Nephron progenitor cell (in vitro differentiated cells): Measurements from ENCODE around the gene PRDM16.

Experiments used
- DNase-seq: peaks from one replicate; pipeline ENCODE4 v3.0.0; 2021
- H3K27ac Mint-ChIP-seq: 2 replicates; pipeline ENCODE4 v1.8.0; 2021; ENCODE audit warnings: mild to moderate bottlenecking, moderate library complexity, mixed read lengths
- H3K27me3 Mint-ChIP-seq: 2 replicates; pipeline ENCODE4 v1.8.0; 2021; ENCODE audit warnings: mild to moderate bottlenecking, low read depth, mixed read lengths; ENCODE audit not compliant: poor library complexity
- H3K36me3 Mint-ChIP-seq: 2 replicates; pipeline ENCODE4 v1.8.0; 2021; ENCODE audit warnings: low read depth, mixed read lengths
- H3K4me1 Mint-ChIP-seq: 2 replicates; pipeline ENCODE4 v1.8.0; 2021; ENCODE audit warnings: mixed read lengths
- H3K4me3 Mint-ChIP-seq: 2 replicates; pipeline ENCODE4 v1.8.0; 2021; ENCODE audit warnings: mild to moderate bottlenecking, moderate library complexity, mixed read lengths
- H3K9me3 Mint-ChIP-seq: 2 replicates; pipeline ENCODE4 v1.8.0; 2021; ENCODE audit warnings: mild to moderate bottlenecking, moderate library complexity, mixed read lengths
- TF ChIP-seq, protein P1 (sequence below): fragments of 200-600 bp; sonication (generic); IDR thresholded peaks from 2 replicates; pipeline ENCODE4 v1.5.0; 2021; ENCODE audit warnings: antibody characterized with exemption

The PRDM16 gene

DNA sequence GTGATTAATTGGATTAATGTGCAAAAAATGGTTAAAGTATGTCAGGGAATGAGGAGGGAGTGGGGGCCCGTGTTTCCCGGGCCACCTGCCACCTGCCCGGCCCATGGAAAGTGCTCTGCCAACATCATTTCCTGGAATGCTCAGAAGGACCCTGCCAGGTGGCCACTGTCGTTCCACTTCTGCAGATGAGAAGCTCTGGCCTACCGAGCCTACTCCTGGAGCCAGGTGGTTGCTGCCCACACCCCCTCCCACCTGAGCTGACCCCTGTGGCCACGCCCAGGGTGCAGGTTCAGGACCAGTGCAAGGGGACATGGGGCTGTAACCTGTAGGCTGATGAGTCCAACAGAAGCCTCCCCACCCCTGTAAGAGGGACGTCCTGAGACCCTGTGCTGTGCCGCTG lies 99.7 kb downstream of the PRDM16 start:
- H3K4me1 Mint-ChIP-seq, result peaks cover 64% of the 10 kb centered on the region
- H3K9me3 Mint-ChIP-seq, result no peaks in the 10 kb centered on the region
- TF ChIP-seq, protein P1, sequence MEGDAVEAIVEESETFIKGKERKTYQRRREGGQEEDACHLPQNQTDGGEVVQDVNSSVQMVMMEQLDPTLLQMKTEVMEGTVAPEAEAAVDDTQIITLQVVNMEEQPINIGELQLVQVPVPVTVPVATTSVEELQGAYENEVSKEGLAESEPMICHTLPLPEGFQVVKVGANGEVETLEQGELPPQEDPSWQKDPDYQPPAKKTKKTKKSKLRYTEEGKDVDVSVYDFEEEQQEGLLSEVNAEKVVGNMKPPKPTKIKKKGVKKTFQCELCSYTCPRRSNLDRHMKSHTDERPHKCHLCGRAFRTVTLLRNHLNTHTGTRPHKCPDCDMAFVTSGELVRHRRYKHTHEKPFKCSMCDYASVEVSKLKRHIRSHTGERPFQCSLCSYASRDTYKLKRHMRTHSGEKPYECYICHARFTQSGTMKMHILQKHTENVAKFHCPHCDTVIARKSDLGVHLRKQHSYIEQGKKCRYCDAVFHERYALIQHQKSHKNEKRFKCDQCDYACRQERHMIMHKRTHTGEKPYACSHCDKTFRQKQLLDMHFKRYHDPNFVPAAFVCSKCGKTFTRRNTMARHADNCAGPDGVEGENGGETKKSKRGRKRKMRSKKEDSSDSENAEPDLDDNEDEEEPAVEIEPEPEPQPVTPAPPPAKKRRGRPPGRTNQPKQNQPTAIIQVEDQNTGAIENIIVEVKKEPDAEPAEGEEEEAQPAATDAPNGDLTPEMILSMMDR, result no peak
- no peak overlapping the region for H3K4me3 Mint-ChIP-seq
- DNase-seq, result no peak
- H3K27ac Mint-ChIP-seq, result no peak overlapping the region
- peaks cover 15% of the 10 kb centered on the region for H3K27me3 Mint-ChIP-seq
- H3K36me3 Mint-ChIP-seq, result no peaks in the 10 kb centered on the region

DNA sequence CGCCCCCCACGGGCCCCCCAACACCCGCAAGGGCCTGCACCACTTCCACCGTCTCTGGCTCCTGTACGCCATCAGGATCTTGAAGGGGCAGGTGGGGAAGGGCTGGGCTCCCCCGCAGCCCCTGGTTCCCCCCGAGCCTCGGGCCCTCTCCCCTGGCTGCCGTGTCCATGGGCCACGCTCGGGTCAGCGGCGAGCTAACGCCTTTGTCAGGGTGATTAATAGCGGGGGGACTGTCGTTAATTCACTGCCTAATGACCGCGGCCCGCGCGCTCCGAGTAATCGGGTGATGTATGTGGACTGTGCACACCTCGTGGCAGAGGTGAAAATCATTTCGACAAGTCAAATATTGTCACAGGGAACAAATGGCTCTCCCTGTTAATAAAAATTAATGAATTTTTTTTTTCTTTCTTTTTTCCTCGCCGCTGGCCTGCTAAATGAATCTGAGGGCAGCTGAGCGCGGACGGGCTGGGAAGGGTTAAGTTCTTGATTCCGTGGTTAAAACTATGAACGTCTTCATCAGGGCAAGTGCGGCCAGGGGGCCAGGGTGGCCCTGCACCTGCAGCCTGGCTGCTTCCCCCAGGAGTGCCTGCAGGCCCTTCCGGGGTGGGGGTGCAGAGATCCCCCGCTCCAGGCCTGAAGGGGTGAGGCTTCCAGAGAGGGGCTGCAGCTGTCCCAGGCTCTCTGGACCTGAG lies 100.8 kb downstream of the PRDM16 start:
- peak; percentile 57 for DNase-seq
- Mint-ChIP-seq H3K9me3 (no peaks in the 10 kb centered on the region), H3K27me3 (peaks cover 14% of the 10 kb centered on the region), H3K27ac (no peak overlapping the region), H3K36me3 (no peaks in the 10 kb centered on the region), H3K4me3 (peak overlapping the region; percentile 54), H3K4me1 (peaks cover 63% of the 10 kb centered on the region)
- TF ChIP-seq, protein P1, result no peak

DNA sequence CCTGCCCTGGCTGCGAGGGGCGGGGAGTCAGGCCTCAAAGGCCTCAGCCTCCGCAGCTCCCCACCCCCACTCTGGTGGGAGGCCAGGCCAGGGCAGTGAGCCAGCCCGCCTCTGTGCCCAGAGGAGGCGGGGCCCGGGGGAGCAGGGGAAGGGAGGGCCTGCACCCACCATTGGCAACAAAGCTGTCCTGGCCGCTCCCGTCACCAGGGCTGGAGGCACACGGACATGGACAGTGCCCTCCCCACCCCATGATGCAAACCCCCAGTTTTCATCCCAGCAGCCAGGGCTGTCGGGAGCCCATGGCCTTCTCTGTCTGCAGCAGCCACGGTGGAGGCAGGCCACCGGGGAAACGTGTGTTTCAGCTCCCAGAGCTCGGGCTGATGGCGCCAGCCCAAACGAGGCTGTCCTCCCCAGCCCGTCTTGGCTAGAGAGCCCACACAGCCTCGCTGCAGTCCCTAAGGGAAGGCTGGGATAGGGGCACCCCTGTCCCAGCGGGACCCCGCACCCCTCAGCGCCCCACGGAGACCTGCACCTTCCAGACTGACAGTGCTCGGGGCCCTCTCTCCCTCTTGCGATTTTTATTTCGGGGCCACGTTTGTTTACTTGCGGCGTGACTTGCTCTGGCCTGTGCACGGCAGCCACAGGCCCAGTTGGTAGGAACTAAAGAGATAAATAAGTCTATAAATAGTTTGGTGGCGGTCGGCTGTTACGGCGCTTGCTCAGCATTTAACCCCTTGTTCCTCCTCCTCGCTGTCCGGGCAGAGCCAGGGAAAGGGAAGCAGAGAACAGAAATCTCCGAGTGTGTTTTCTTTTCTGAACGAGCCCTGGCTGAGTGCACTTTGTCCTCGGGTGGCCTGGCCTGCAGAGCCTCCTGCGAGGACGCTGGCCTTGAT lies 101.8 kb downstream of the PRDM16 start:
- Mint-ChIP-seq H3K4me3 (peak overlapping the region; percentile 79), H3K4me1 (peaks cover 63% of the 10 kb centered on the region), H3K27ac (peak overlapping the region; percentile 86), H3K27me3 (peaks cover 14% of the 10 kb centered on the region), H3K36me3 (no peaks in the 10 kb centered on the region), H3K9me3 (no peaks in the 10 kb centered on the region)
- TF ChIP-seq, protein P1, result no peak
- DNase-seq, result peak; percentile 60

DNA sequence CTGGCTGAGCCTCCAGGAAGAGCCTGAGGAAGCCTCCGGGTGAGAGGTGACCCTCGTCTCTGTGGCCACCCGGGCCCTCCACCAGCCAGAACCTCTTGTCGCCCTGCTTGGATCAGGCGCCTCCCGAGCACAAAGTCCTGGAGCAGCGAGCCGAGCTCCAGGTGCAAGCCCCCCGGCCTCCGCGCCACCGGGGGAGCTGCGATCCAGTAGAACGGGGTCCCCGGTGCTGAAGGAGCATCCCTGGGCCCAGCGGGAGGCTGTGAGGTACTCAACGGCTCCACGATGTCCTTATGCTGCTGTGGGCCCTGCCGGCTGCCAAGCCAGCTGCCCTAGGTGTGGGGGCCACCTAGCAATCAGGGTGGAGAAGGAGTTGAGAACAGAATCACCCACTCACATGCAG lies 102.8 kb downstream of the PRDM16 start:
- Mint-ChIP-seq H3K27ac (no peak overlapping the region), H3K27me3 (peaks cover 14% of the 10 kb centered on the region), H3K4me1 (peaks cover 60% of the 10 kb centered on the region), H3K36me3 (no peaks in the 10 kb centered on the region), H3K4me3 (no peak overlapping the region), H3K9me3 (no peaks in the 10 kb centered on the region)
- TF ChIP-seq, protein P1, result no peak
- DNase-seq, result no peak

DNA sequence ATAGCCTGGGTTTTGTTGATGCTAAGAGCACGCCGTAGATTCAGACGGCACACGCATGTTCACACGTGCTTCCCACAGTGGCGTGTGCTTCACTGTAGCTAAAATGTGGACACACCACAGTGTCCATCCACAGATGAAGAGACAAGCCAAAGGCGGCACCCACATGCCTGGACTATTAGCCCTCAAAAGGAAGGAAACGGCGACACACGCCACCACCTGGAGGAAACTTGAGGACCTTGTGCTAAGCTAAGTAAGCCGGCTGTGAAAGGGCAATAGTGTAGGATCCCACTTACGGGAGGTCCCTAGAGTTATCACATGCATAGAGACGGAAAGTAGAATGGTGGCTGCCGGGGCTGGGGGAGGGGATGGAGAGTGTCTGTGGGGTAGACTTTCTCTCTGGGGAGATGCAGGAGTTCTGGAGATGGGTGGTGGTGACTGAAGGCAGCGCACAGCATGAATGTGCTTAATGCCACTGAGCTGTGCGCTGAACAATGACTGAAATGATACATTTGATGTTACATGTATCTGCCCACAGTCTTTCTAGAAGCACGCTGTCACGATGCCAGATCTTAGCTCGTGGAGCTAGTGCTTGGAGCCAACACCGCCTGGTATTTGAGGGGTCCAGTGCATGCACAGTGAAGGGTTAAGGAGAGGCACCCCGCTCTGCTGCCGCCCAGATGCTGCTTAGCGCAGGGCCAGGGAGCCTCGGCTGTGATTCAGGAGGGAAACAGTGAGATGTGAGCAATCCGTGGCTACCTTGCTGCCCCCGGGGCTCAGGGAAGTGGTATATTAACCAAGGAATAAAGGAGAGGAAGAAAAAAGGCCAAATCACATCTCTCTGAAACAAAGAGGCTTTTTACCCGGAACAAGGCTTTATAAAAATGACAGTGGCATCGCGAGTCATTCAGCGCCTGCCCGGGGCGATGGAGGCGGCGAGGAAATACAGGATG lies 103.7 kb downstream of the PRDM16 start:
- H3K4me1 Mint-ChIP-seq, result peaks cover 56% of the 10 kb centered on the region
- no peak overlapping the region for H3K27ac Mint-ChIP-seq
- TF ChIP-seq, protein P1, result no peak
- H3K4me3 Mint-ChIP-seq, result no peak overlapping the region
- no peaks in the 10 kb centered on the region for H3K9me3 Mint-ChIP-seq
- DNase-seq, result no peak
- H3K36me3 Mint-ChIP-seq, result no peaks in the 10 kb centered on the region
- peaks cover 14% of the 10 kb centered on the region for H3K27me3 Mint-ChIP-seq
